Measurements from ENCODE around the gene SNRK.

The SNRK gene

GRCh38 chr3:43330981-43331380 lies 44.6 kb downstream of the SNRK start:
- no peak for DNase-seq (ENCODE audit: low read depth)
- no peak for TF ChIP-seq CTCF (IDR thresholded peaks at IDR 0.05; ENCODE audit: insufficient read depth, low read depth, low read length, missing control alignments)
- H3K4me3 ChIP-seq (ENCODE audit: low read length): no peak overlapping the region

GRCh38 chr3:43331381-43331780 lies 45.0 kb downstream of the SNRK start:
- H3K4me3 ChIP-seq (ENCODE audit: low read length): no peak overlapping the region
- DNase-seq (ENCODE audit: low read depth): no peak
- TF ChIP-seq CTCF (IDR thresholded peaks at IDR 0.05; ENCODE audit: insufficient read depth, low read depth, low read length, missing control alignments): no peak

- no peak overlapping the region for H3K4me3 ChIP-seq (ENCODE audit: low read length)
- no peak for TF ChIP-seq CTCF (IDR thresholded peaks at IDR 0.05; ENCODE audit: insufficient read depth, low read depth, low read length, missing control alignments)
- no peak for DNase-seq (ENCODE audit: low read depth)
Measured at GRCh38 chr3:43334976-43335375, 48.6 kb downstream of the SNRK start.

- no peak for DNase-seq (ENCODE audit: low read depth)
- no peak overlapping the region for H3K4me3 ChIP-seq (ENCODE audit: low read length)
- no peak for TF ChIP-seq CTCF (IDR thresholded peaks at IDR 0.05; ENCODE audit: insufficient read depth, low read depth, low read length, missing control alignments)
Measured at GRCh38 chr3:43335799-43336198, 49.5 kb downstream of the SNRK start.

- no peak for TF ChIP-seq CTCF (IDR thresholded peaks at IDR 0.05; ENCODE audit: insufficient read depth, low read depth, low read length, missing control alignments)
- no peak overlapping the region for H3K4me3 ChIP-seq (ENCODE audit: low read length)
- peak; percentile 24 for DNase-seq (ENCODE audit: low read depth)
Measured at GRCh38 chr3:43338295-43338694, 52.0 kb downstream of the SNRK start.

GRCh38 chr3:43340403-43340802 lies 54.1 kb downstream of the SNRK start:
- no peak for DNase-seq (ENCODE audit: low read depth)
- H3K4me3 ChIP-seq (ENCODE audit: low read length): no peak overlapping the region
- TF ChIP-seq CTCF (IDR thresholded peaks at IDR 0.05; ENCODE audit: insufficient read depth, low read depth, low read length, missing control alignments): no peak

GRCh38 chr3:43341788-43342187 lies 55.4 kb downstream of the SNRK start:
- no peak for TF ChIP-seq CTCF (IDR thresholded peaks at IDR 0.05; ENCODE audit: insufficient read depth, low read depth, low read length, missing control alignments)
- H3K4me3 ChIP-seq (ENCODE audit: low read length): no peak overlapping the region
- DNase-seq (ENCODE audit: low read depth): no peak
